Gastroesophageal sphincter (tissue), 3 donors: Measurements from ENCODE around the gene SAMM50.

Experiments
- CTCF ChIP-seq, 4 experiments: fragments of 200-600 bp in 2 of 4; fragments of 450-650 bp in 2 of 4; sonication (generic) in 1 of 4; IDR thresholded peaks; one replicate each; pipeline ENCODE4 v1.5.1; 2017 to 2019; ENCODE audit warnings: antibody characterized with exemption in 4 of 4, mild to moderate bottlenecking in 2 of 4, moderate library complexity in 2 of 4
- EP300 ChIP-seq: sonication (generic); formaldehyde crosslinking; IDR thresholded peaks from one replicate; pipeline ENCODE4 v1.6.1; 2017; ENCODE audit warnings: antibody characterized with exemption, mild to moderate bottlenecking
- POLR2A ChIP-seq, 2 donors: fragments of 450-650 bp; IDR thresholded peaks; one replicate each; pipeline ENCODE4 v1.6.1; 2017; ENCODE audit warnings: antibody characterized with exemption in 2 of 2, mild to moderate bottlenecking in 2 of 2, moderate library complexity in 1 of 2
- POLR2AphosphoS5 ChIP-seq: sonication (generic); formaldehyde crosslinking; IDR thresholded peaks from one replicate; pipeline ENCODE4 v1.6.1; 2017; ENCODE audit warnings: antibody characterized with exemption

GRCh38 chr22:44037519-44038375, 82.5 kb downstream of the SAMM50 start:
- TF ChIP-seq CTCF (IDR thresholded peaks at IDR 0.05) (peak in 1 of 4 experiments; percentile 8), POLR2A (IDR thresholded peaks at IDR 0.05) (no peak), EP300 (no peak), POLR2AphosphoS5 (peak; percentile 88)
